DND-41 (cell line): ENCODE data around the gene SAFB2.
A peak's percentile ranks its signal among the peaks of the same experiment; 100 is the strongest.

Source experiments
- ATAC-seq: fragments of 200-7000 bp; cut with Tn5 transposase; 3 replicates; pipeline ENCODE4 v1.9.1; 2021; ENCODE audit warnings: low read depth; ENCODE audit not compliant: insufficient read depth
- DNase-seq: peaks from one replicate; pipeline ENCODE4 v3.0.0-alpha.2; 2020
- H2AFZ ChIP-seq: 2 replicates; pipeline ENCODE4 v1.6.0; 2012; ENCODE audit warnings: low read depth, low read length
- H3K27ac ChIP-seq: 2 replicates; pipeline ENCODE4 v1.5.1; 2012; ENCODE audit warnings: low read length, inconsistent platforms
- H3K27me3 ChIP-seq: fragments of 200-600 bp; sonication (generic); 2 replicates; pipeline ENCODE4 v1.6.0; 2012; ENCODE audit warnings: low read length, mild to moderate bottlenecking, inconsistent platforms; ENCODE audit not compliant: insufficient read depth, poor library complexity
- H3K36me3 ChIP-seq: 2 replicates; pipeline ENCODE4 v1.5.1; 2012; ENCODE audit warnings: low read length, inconsistent platforms; ENCODE audit not compliant: insufficient read depth
- H3K4me1 ChIP-seq: 2 replicates; pipeline ENCODE4 v1.5.1; 2012; ENCODE audit warnings: mild to moderate bottlenecking, low read length; ENCODE audit not compliant: insufficient read depth
- H3K4me2 ChIP-seq: 2 replicates; pipeline ENCODE4 v1.6.0; 2012; ENCODE audit warnings: mild to moderate bottlenecking, moderate library complexity, low read length, inconsistent platforms; ENCODE audit not compliant: insufficient read depth
- H3K4me3 ChIP-seq, 2 experiments: fragments of 200-600 bp in 1 of 2; shearing (Covaris generic) in 1 of 2; 2 replicates each; pipeline ENCODE4 v1.5.1; 2012 to 2016; ENCODE audit warnings: inconsistent platforms in 2 of 2, low read length in 2 of 2, mild to moderate bottlenecking in 2 of 2, low read depth in 1 of 2, moderate library complexity in 1 of 2
- H3K79me2 ChIP-seq: 2 replicates; pipeline ENCODE4 v1.6.0; 2012; ENCODE audit warnings: low read length, inconsistent platforms; ENCODE audit not compliant: insufficient read depth
- H3K9ac ChIP-seq: 2 replicates; pipeline ENCODE4 v1.6.0; 2012; ENCODE audit warnings: low read depth, mild to moderate bottlenecking, inconsistent platforms, low read length, moderate library complexity
- H3K9me3 ChIP-seq: 2 replicates; pipeline ENCODE4 v1.5.1; 2012; ENCODE audit warnings: low read length, moderate library complexity, mild to moderate bottlenecking, inconsistent platforms; ENCODE audit not compliant: insufficient read depth, severe bottlenecking
- H4K20me1 ChIP-seq: 2 replicates; pipeline ENCODE4 v1.6.0; 2012; ENCODE audit warnings: low read length; ENCODE audit not compliant: insufficient read depth
- EZH2 ChIP-seq: IDR thresholded peaks from 3 replicates; pipeline ENCODE4 v1.6.1; 2012; ENCODE audit warnings: borderline replicate concordance, low read depth, mild to moderate bottlenecking, moderate library complexity, low read length, inconsistent platforms; ENCODE audit not compliant: severe bottlenecking
- TF ChIP-seq, protein P1 (sequence below): IDR thresholded peaks from 2 replicates; pipeline ENCODE4 v1.5.1; 2012; ENCODE audit warnings: borderline replicate concordance, low read length, moderate library complexity, mild to moderate bottlenecking; ENCODE audit not compliant: poor library complexity, severe bottlenecking; ENCODE audit errors: extremely low read depth

SAFB2 gene

GRCh38 chr19:5585461-5586299 is 36.9 kb downstream of the SAFB2 start:
- Histone ChIP-seq H3K4me1 (no peaks in the 10 kb centered on the region), H3K36me3 (peaks cover 66% of the 10 kb centered on the region), H3K9ac (no peak overlapping the region), H3K27me3 (no peaks in the 10 kb centered on the region), H3K4me2 (no peak overlapping the region), H3K9me3 (no peaks in the 10 kb centered on the region), H2AFZ (no peak overlapping the region), H4K20me1 (peaks cover 43% of the 10 kb centered on the region), H3K79me2 (no peaks in the 10 kb centered on the region), H3K4me3 (no peak overlapping the region), H3K27ac (no peak overlapping the region)
- ATAC-seq (peak; percentile 76), DNase-seq (peak; percentile 70)
- TF ChIP-seq EZH2, result no peak
- TF ChIP-seq, protein P1, sequence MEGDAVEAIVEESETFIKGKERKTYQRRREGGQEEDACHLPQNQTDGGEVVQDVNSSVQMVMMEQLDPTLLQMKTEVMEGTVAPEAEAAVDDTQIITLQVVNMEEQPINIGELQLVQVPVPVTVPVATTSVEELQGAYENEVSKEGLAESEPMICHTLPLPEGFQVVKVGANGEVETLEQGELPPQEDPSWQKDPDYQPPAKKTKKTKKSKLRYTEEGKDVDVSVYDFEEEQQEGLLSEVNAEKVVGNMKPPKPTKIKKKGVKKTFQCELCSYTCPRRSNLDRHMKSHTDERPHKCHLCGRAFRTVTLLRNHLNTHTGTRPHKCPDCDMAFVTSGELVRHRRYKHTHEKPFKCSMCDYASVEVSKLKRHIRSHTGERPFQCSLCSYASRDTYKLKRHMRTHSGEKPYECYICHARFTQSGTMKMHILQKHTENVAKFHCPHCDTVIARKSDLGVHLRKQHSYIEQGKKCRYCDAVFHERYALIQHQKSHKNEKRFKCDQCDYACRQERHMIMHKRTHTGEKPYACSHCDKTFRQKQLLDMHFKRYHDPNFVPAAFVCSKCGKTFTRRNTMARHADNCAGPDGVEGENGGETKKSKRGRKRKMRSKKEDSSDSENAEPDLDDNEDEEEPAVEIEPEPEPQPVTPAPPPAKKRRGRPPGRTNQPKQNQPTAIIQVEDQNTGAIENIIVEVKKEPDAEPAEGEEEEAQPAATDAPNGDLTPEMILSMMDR, result no peak

GRCh38 chr19:5580161-5580571 is 42.4 kb downstream of the SAFB2 start:
- no peaks in the 10 kb centered on the region for H3K27me3 ChIP-seq
- no peaks in the 10 kb centered on the region for H3K9me3 ChIP-seq
- no peaks in the 10 kb centered on the region for H3K79me2 ChIP-seq
- H3K4me2 ChIP-seq, result no peak overlapping the region
- DNase-seq (no peak), ATAC-seq (no peak)
- TF ChIP-seq, protein P1, result no peak
- no peak for TF ChIP-seq EZH2
- no peak overlapping the region for H3K4me3 ChIP-seq
- H2AFZ ChIP-seq, result no peak overlapping the region
- H3K4me1 ChIP-seq, result peaks cover 8% of the 10 kb centered on the region
- no peak overlapping the region for H3K9ac ChIP-seq
- H4K20me1 ChIP-seq, result peaks cover 7% of the 10 kb centered on the region; the same call in 1 of the 2 replicates
- no peak overlapping the region for H3K27ac ChIP-seq
- H3K36me3 ChIP-seq, result peaks cover 14% of the 10 kb centered on the region

DNA sequence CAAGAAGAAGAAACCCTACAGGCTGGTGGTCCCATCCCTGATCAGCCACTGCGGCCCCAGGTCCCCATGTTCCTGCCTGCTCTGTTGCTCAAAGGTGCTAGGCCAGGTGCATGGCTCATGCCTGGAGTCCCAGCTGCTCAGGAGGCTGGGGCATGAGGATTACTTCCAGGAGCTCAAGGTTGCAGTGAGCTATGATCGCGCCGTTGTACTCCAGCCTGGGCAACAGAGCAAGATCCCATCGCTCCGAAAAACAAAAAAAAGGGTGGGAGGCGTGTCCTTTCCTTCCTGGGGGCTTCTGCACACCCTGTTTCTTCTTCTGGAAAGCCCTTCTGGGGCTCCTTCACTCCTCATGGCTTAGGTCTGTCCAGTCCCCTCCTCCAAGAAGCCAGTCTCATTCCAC is 42.9 kb downstream of the SAFB2 start:
- Histone ChIP-seq H3K27me3 (no peaks in the 10 kb centered on the region), H3K4me2 (no peak overlapping the region), H3K4me3 (no peak overlapping the region), H4K20me1 (peaks cover 6% of the 10 kb centered on the region; the same call in 1 of the 2 replicates), H3K79me2 (no peaks in the 10 kb centered on the region), H3K4me1 (peaks cover 8% of the 10 kb centered on the region), H3K9ac (no peak overlapping the region), H2AFZ (no peak overlapping the region), H3K9me3 (no peaks in the 10 kb centered on the region), H3K27ac (no peak overlapping the region), H3K36me3 (peaks cover 13% of the 10 kb centered on the region)
- DNase-seq (no peak), ATAC-seq (no peak)
- no peak for TF ChIP-seq EZH2
- TF ChIP-seq, protein P1, result no peak

DNA sequence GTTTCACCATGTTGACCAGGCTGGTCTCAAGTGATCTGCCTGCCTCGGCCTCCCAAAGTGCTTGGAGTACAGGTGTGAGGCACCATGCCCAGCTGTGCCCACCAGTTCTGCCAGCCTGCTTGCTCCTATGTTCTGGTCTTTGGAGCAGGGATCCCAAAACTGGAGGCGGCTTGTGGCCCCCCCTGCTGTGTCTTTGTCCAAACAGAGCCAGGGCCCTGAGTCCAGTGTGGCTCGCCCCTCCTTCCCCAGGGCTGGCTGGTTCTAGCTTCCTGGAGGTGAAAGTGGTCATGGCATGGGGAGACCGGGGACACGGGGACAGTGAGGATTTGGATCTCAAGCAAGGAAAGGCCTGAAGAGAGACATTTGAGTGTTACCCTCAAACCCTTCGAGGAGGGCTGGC is 43.3 kb downstream of the SAFB2 start:
- no peak for TF ChIP-seq EZH2
- TF ChIP-seq, protein P1, result no peak
- Histone ChIP-seq H2AFZ (no peak overlapping the region), H3K27ac (no peak overlapping the region), H3K27me3 (no peaks in the 10 kb centered on the region), H3K4me3 (no peak overlapping the region), H4K20me1 (peaks cover 6% of the 10 kb centered on the region; the same call in 1 of the 2 replicates), H3K4me2 (no peak overlapping the region), H3K4me1 (peaks cover 8% of the 10 kb centered on the region), H3K79me2 (no peaks in the 10 kb centered on the region), H3K9ac (no peak overlapping the region), H3K9me3 (no peaks in the 10 kb centered on the region), H3K36me3 (peaks cover 13% of the 10 kb centered on the region)
- ATAC-seq (no peak), DNase-seq (no peak)
